HL-60 (cell line): Measurements from ENCODE around the gene BEST3.

Source experiments
- DNase-seq, 2 experiments: peaks; one replicate each; pipeline ENCODE4 v3.0.0-alpha.2; 2010 to 2020; ENCODE audit warnings: low read depth in 1 of 2, low spot score in 1 of 2
- H3K27ac ChIP-seq: fragments of 250-450 bp; sonication (Bioruptor Pico); replicated peaks from 2 replicates; pipeline ENCODE4 v1.5.1; 2020; ENCODE audit warnings: mild to moderate bottlenecking, moderate library complexity
- H3K27me3 ChIP-seq: fragments of 250-450 bp; sonication (Bioruptor Pico); 2 replicates; pipeline ENCODE4 v1.5.1; 2021; ENCODE audit warnings: mild to moderate bottlenecking, moderate library complexity; ENCODE audit not compliant: insufficient read depth, poor library complexity, severe bottlenecking
- H3K4me3 ChIP-seq: replicated peaks from 2 replicates; pipeline ENCODE4 v1.5.1; 2011; ENCODE audit warnings: mild to moderate bottlenecking, control low read depth, low read length; ENCODE audit not compliant: insufficient read depth
- CTCF ChIP-seq: IDR thresholded peaks from one replicate; pipeline ENCODE4 v1.5.1; 2011; ENCODE audit warnings: low read length, control low read depth, inconsistent platforms; ENCODE audit not compliant: insufficient read depth
- GABPA ChIP-seq: IDR thresholded peaks from 2 replicates; pipeline ENCODE4 v1.6.1; 2012; ENCODE audit warnings: low read depth
- POLR2AphosphoS5 ChIP-seq: IDR thresholded peaks from 2 replicates; pipeline ENCODE4 v1.6.1; 2012; ENCODE audit warnings: low read depth
- SPI1 ChIP-seq: IDR thresholded peaks from 2 replicates; pipeline ENCODE4 v1.6.1; 2012; ENCODE audit warnings: low read depth, mild to moderate bottlenecking, borderline replicate concordance
- TF ChIP-seq, protein P1 (sequence below): IDR thresholded peaks from 2 replicates; pipeline ENCODE4 v1.6.1; 2012; ENCODE audit warnings: low read depth; ENCODE audit not compliant: insufficient replicate concordance

The BEST3 gene

GRCh38 chr12:69679119-69679518 lies 20.0 kb downstream of the BEST3 start:
- H3K27me3 ChIP-seq: no peaks in the 10 kb centered on the region
- DNase-seq: no peak
- TF ChIP-seq, protein P1, sequence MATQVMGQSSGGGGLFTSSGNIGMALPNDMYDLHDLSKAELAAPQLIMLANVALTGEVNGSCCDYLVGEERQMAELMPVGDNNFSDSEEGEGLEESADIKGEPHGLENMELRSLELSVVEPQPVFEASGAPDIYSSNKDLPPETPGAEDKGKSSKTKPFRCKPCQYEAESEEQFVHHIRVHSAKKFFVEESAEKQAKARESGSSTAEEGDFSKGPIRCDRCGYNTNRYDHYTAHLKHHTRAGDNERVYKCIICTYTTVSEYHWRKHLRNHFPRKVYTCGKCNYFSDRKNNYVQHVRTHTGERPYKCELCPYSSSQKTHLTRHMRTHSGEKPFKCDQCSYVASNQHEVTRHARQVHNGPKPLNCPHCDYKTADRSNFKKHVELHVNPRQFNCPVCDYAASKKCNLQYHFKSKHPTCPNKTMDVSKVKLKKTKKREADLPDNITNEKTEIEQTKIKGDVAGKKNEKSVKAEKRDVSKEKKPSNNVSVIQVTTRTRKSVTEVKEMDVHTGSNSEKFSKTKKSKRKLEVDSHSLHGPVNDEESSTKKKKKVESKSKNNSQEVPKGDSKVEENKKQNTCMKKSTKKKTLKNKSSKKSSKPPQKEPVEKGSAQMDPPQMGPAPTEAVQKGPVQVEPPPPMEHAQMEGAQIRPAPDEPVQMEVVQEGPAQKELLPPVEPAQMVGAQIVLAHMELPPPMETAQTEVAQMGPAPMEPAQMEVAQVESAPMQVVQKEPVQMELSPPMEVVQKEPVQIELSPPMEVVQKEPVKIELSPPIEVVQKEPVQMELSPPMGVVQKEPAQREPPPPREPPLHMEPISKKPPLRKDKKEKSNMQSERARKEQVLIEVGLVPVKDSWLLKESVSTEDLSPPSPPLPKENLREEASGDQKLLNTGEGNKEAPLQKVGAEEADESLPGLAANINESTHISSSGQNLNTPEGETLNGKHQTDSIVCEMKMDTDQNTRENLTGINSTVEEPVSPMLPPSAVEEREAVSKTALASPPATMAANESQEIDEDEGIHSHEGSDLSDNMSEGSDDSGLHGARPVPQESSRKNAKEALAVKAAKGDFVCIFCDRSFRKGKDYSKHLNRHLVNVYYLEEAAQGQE: no peak
- no peak for TF ChIP-seq POLR2AphosphoS5
- no peak for TF ChIP-seq SPI1
- TF ChIP-seq CTCF: no peak
- no peak for TF ChIP-seq GABPA
- no peak overlapping the region for H3K4me3 ChIP-seq
- no peak overlapping the region for H3K27ac ChIP-seq

GRCh38 chr12:69676257-69677012 lies 22.7 kb downstream of the BEST3 start:
- no peak for DNase-seq
- TF ChIP-seq, protein P1: no peak
- TF ChIP-seq GABPA: no peak
- no peak for TF ChIP-seq POLR2AphosphoS5
- no peak for TF ChIP-seq SPI1
- TF ChIP-seq CTCF: no peak
- Histone ChIP-seq H3K4me3 (no peak overlapping the region), H3K27me3 (no peaks in the 10 kb centered on the region), H3K27ac (no peak overlapping the region)

GRCh38 chr12:69672195-69672594 lies 26.9 kb downstream of the BEST3 start:
- no peaks in the 10 kb centered on the region for H3K27me3 ChIP-seq
- TF ChIP-seq CTCF (no peak), POLR2AphosphoS5 (no peak), GABPA (no peak), SPI1 (no peak)
- TF ChIP-seq, protein P1: no peak
- H3K27ac ChIP-seq: no peak overlapping the region
- H3K4me3 ChIP-seq: no peak overlapping the region
- no peak for DNase-seq
